PC-9 (cell line): ENCODE results near the gene STK32B. TPM values are rescaled to one million over a fixed set of nuclear protein-coding genes. Genes with fewer than 3 reads are reported as not detected.

ENCODE experiments used
- BruUV-seq: library from RNA; stranded (reverse); fragments of 400-500 nt; replicated peaks from 2 replicates; lab custom pipeline; 2021; lab: Mats Ljungman, UMichigan
- CTCF ChIA-PET: fragments of 300-600 bp; sonication (Branson Sonifier 250); formaldehyde crosslinking; loops from one replicate; lab custom pipeline; 2022; ENCODE audit warnings: antibody characterized with exemption; lab: Charles Lee
- POLR2A ChIA-PET: fragments of 300-600 bp; sonication (Branson Sonifier 250); formaldehyde crosslinking; loops from one replicate; lab custom pipeline; 2022; ENCODE audit warnings: antibody characterized with exemption; ENCODE audit not compliant: unreplicated experiment; lab: Charles Lee
- DNase-seq, 2 experiments: peaks; one replicate each; pipeline versions ENCODE4 v3.0.0 to v3.0.0-alpha.2; 2015 to 2022; ENCODE audit warnings: mixed read lengths in 1 of 2
- H2AFZ ChIP-seq: fragments of 200-600 bp; sonication (generic); 2 replicates; pipeline ENCODE4 v1.8.1; 2017; ENCODE audit warnings: antibody characterized with exemption
- H3F3A ChIP-seq: fragments of 200-600 bp; sonication (generic); 2 replicates; pipeline ENCODE4 v1.8.1; 2017; ENCODE audit warnings: antibody characterized with exemption, mild to moderate bottlenecking, low read depth; ENCODE audit not compliant: insufficient read depth
- H3K27ac ChIP-seq: fragments of 200-600 bp; sonication (generic); 2 replicates; pipeline ENCODE4 v1.6.1; 2016; ENCODE audit warnings: mixed run types
- H3K27me3 ChIP-seq: fragments of 200-600 bp; sonication (generic); 2 replicates; pipeline ENCODE4 v1.6.1; 2016; ENCODE audit warnings: low read depth, mixed run types; ENCODE audit not compliant: insufficient read depth
- H3K36me3 ChIP-seq: fragments of 200-600 bp; sonication (generic); 2 replicates; pipeline ENCODE4 v1.6.1; 2016; ENCODE audit warnings: low read depth, mixed run types
- H3K4me1 ChIP-seq: fragments of 200-600 bp; sonication (generic); replicated peaks from 2 replicates; pipeline ENCODE4 v1.6.1; 2016; ENCODE audit warnings: mixed run types; ENCODE audit not compliant: insufficient read depth
- H3K4me2 ChIP-seq: fragments of 200-600 bp; sonication (generic); 2 replicates; pipeline ENCODE4 v1.6.1; 2017; ENCODE audit warnings: mixed run types
- H3K4me3 ChIP-seq: fragments of 200-600 bp; sonication (generic); 2 replicates; pipeline ENCODE4 v1.6.1; 2016; ENCODE audit warnings: mixed run types
- H3K79me2 ChIP-seq: fragments of 200-600 bp; sonication (generic); 2 replicates; pipeline ENCODE4 v1.6.1; 2017; ENCODE audit warnings: low read depth, mixed run types
- H3K9me2 ChIP-seq: fragments of 200-600 bp; sonication (generic); 2 replicates; pipeline ENCODE4 v1.8.1; 2017; ENCODE audit warnings: mild to moderate bottlenecking; ENCODE audit not compliant: insufficient read depth
- H3K9me3 ChIP-seq: fragments of 200-600 bp; sonication (generic); 2 replicates; pipeline ENCODE4 v1.8.1; 2016; ENCODE audit warnings: low read depth; ENCODE audit not compliant: insufficient read depth
- H4K20me1 ChIP-seq: fragments of 200-600 bp; sonication (generic); 2 replicates; pipeline ENCODE4 v1.8.1; 2017; ENCODE audit not compliant: insufficient read depth
- EZH2 ChIP-seq: fragments of 200-600 bp; sonication (generic); IDR thresholded peaks from 2 replicates; pipeline ENCODE4 v1.8.0; 2017; ENCODE audit warnings: antibody characterized with exemption, low read depth
- intact Hi-C: fragments of 100-400 bp; cut with micrococcal nuclease; formaldehyde crosslinking; loops from one replicate; pipeline ENCODE4 v1.10.0; 2022; ENCODE audit not compliant: unreplicated experiment
- total RNA-seq: library from RNA; stranded (reverse); gene quantifications from 2 replicates; pipeline ENCODE4 v1.2.3, GENCODE V29; 2021
- TF ChIP-seq, protein P1 (sequence below): fragments of 200-600 bp; sonication (generic); conservative IDR thresholded peaks from 2 replicates; pipeline ENCODE4 v1.6.1; 2017; ENCODE audit warnings: mixed run types, antibody characterized with exemption, mild to moderate bottlenecking, moderate library complexity

Gene STK32B
- total RNA-seq, 1 experiment from 2014 or later: not detected

DNA sequence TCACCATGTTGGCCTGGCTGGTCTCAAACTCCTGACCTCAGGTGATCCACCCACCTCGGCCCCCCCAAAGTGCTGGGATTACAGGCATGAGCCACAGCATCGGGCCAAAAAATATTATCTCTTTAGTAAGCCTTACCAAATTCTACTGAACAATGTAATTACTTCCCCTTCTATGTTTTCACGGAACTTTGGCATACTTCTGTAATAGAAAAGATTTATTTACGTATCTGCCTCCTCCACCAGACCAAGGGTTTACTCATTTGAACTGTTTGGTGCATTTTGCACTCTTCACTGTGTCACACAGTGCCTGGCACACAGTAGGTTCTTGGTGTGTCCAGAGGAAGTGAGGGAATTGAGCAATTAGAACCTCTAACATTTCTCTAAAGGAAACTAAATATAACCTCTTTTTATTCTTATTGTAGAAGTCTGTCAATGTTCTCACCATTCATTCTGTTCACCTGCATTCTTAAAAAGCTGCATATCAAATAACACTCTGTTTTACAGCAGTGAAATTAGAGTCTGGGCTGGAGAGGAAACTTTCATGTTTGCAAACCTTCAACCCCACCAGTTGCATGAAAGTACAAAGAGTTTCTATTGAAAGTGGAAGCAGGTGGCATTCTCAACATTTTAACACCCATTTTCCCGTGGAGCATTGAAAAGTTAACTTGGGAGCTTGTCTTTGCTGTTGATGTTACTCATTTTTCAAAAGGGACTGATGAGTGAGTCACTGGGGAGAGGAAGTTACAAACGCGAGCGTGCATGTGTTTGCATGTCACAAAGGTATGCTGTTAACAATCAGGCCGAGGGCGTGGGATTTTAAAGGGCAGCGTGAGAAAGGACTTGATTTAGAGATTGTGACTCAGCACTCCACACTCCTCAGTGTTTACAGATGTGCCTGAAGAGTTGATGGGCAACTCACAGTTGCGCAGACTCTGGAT lies 314.1 kb downstream of the STK32B start:
- Histone ChIP-seq H3F3A (peaks cover 10% of the 10 kb centered on the region; the same call in 1 of the 2 replicates), H2AFZ (no peak overlapping the region), H3K36me3 (no peaks in the 10 kb centered on the region), H3K4me2 (peak overlapping the region; percentile 9; the same call in 1 of the 2 replicates), H3K4me1 (no peaks in the 10 kb centered on the region; the same call in 1 of the 2 replicates), H3K4me3 (no peak overlapping the region), H3K79me2 (no peaks in the 10 kb centered on the region), H3K27me3 (no peaks in the 10 kb centered on the region), H3K27ac (peak overlapping the region; percentile 68), H3K9me2 (no peaks in the 10 kb centered on the region), H4K20me1 (no peaks in the 10 kb centered on the region), H3K9me3 (no peaks in the 10 kb centered on the region)
- no TSS peak for BruUV-seq
- POLR2A ChIA-PET: no interaction called here
- intact Hi-C loops: no loop called here
- CTCF ChIA-PET: no interaction called here
- peak; percentile 23 to 63 for DNase-seq
- TF ChIP-seq EZH2: no peak
- TF ChIP-seq, protein P1, sequence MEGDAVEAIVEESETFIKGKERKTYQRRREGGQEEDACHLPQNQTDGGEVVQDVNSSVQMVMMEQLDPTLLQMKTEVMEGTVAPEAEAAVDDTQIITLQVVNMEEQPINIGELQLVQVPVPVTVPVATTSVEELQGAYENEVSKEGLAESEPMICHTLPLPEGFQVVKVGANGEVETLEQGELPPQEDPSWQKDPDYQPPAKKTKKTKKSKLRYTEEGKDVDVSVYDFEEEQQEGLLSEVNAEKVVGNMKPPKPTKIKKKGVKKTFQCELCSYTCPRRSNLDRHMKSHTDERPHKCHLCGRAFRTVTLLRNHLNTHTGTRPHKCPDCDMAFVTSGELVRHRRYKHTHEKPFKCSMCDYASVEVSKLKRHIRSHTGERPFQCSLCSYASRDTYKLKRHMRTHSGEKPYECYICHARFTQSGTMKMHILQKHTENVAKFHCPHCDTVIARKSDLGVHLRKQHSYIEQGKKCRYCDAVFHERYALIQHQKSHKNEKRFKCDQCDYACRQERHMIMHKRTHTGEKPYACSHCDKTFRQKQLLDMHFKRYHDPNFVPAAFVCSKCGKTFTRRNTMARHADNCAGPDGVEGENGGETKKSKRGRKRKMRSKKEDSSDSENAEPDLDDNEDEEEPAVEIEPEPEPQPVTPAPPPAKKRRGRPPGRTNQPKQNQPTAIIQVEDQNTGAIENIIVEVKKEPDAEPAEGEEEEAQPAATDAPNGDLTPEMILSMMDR: no peak

DNA sequence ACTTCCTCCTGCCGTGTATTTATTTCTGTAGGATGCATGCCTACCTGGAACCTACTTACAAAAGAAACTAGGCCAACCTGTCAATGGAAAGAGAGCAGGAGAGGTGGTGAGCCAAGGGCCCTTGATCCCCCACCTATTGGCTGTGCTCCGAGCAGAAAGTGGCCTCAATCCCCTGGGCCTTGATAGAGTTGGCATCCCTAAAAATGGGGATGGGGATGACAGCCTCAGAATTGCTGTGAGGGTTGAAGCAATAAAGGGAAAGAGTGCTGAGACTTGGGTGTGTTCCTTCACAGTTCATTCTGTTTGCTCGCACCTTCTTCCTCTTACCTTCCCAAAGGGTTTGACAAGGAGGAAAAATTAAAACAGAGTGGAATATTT lies 314.7 kb downstream of the STK32B start:
- Histone ChIP-seq H3K27me3 (no peaks in the 10 kb centered on the region), H3K9me3 (no peaks in the 10 kb centered on the region), H3K36me3 (no peaks in the 10 kb centered on the region), H3K9me2 (no peaks in the 10 kb centered on the region), H3F3A (peaks cover 10% of the 10 kb centered on the region; the same call in 1 of the 2 replicates), H3K79me2 (no peaks in the 10 kb centered on the region), H4K20me1 (no peaks in the 10 kb centered on the region), H3K4me1 (no peaks in the 10 kb centered on the region; the same call in 1 of the 2 replicates), H3K4me2 (no peak overlapping the region), H3K27ac (peak overlapping the region; percentile 68), H3K4me3 (no peak overlapping the region), H2AFZ (no peak overlapping the region)
- DNase-seq: no peak
- intact Hi-C loops: no loop called here
- ChIA-PET POLR2A (no interaction called here), CTCF (no interaction called here)
- TF ChIP-seq EZH2: no peak
- TF ChIP-seq, protein P1: no peak
- no TSS peak for BruUV-seq

DNA sequence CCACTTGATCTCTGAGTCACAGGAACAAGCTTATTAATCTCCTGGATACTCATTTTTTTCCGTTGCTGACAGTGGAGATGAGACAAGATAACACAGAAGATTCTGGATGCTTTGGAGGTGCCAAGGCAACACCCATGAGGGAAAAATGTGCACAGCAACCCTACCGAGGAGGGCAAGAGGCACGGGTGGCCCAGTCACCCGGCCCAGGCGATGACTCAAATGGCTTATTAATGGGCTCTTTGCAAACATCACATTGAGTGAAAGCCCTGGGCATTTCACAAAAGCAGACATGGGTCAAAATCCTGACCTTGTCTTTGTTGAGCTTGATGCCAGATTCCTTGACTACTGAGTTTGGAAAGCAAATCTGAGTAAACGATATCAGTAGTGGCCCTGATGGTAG lies 315.1 kb downstream of the STK32B start:
- no peaks in the 10 kb centered on the region for H3K27me3 ChIP-seq
- H2AFZ ChIP-seq: no peak overlapping the region
- no peaks in the 10 kb centered on the region for H3K9me2 ChIP-seq
- DNase-seq: no peak
- H3K79me2 ChIP-seq: no peaks in the 10 kb centered on the region
- intact Hi-C loops: no loop called here
- H3K4me2 ChIP-seq: no peak overlapping the region
- H4K20me1 ChIP-seq: no peaks in the 10 kb centered on the region
- CTCF ChIA-PET: no interaction called here
- BruUV-seq: no TSS peak
- H3K4me1 ChIP-seq: no peaks in the 10 kb centered on the region; the same call in 1 of the 2 replicates
- peaks cover 10% of the 10 kb centered on the region; the same call in 1 of the 2 replicates for H3F3A ChIP-seq
- POLR2A ChIA-PET: no interaction called here
- H3K9me3 ChIP-seq: no peaks in the 10 kb centered on the region
- H3K27ac ChIP-seq: peak overlapping the region; percentile 68
- TF ChIP-seq EZH2: no peak
- no peaks in the 10 kb centered on the region for H3K36me3 ChIP-seq
- no peak overlapping the region for H3K4me3 ChIP-seq
